Measurements from ENCODE around the gene CHMP6. TPM values are rescaled to one million over a fixed set of nuclear protein-coding genes. Genes with fewer than 3 reads are reported as not detected.
A peak's percentile ranks its signal among the peaks of the same experiment; 100 is the strongest.

The CHMP6 gene
- total RNA-seq, 4 donors from 2014 or later = 30.6 to 46.3 (median 40.2) TPM

- peaks cover 0 to 7% (median 0%) of the 10 kb centered on the region in 3 donors for H3K36me3 ChIP-seq
- H3K27ac ChIP-seq = peak overlapping the region in 2 of 4 donors; percentile 61 to 88
- WGBS, 2 donors = 74 to 76% methylated on average over 18 to 28 of the region's 28 CpGs
- DNase-seq (ENCODE audit: low spot score in 2 of 2) = no peak
- H3K4me1 ChIP-seq = peaks cover 0 to 85% (median 46%) of the 10 kb centered on the region in 4 donors
- H3K9me3 ChIP-seq = no peaks in the 10 kb centered on the region
- no peak for TF ChIP-seq POLR2A (IDR thresholded peaks at IDR 0.05)
- TF ChIP-seq EP300 (IDR thresholded peaks at IDR 0.05) = no peak
- TF ChIP-seq, protein P1, sequence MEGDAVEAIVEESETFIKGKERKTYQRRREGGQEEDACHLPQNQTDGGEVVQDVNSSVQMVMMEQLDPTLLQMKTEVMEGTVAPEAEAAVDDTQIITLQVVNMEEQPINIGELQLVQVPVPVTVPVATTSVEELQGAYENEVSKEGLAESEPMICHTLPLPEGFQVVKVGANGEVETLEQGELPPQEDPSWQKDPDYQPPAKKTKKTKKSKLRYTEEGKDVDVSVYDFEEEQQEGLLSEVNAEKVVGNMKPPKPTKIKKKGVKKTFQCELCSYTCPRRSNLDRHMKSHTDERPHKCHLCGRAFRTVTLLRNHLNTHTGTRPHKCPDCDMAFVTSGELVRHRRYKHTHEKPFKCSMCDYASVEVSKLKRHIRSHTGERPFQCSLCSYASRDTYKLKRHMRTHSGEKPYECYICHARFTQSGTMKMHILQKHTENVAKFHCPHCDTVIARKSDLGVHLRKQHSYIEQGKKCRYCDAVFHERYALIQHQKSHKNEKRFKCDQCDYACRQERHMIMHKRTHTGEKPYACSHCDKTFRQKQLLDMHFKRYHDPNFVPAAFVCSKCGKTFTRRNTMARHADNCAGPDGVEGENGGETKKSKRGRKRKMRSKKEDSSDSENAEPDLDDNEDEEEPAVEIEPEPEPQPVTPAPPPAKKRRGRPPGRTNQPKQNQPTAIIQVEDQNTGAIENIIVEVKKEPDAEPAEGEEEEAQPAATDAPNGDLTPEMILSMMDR (IDR thresholded peaks at IDR 0.05) = no peak
- no peaks in the 10 kb centered on the region for H3K27me3 ChIP-seq
- H3K4me3 ChIP-seq = peak overlapping the region in 1 of 4 donors; percentile 74
These were observed 45.6 kb downstream of the CHMP6 start for GRCh38 chr17:81037026-81037797.

DNA sequence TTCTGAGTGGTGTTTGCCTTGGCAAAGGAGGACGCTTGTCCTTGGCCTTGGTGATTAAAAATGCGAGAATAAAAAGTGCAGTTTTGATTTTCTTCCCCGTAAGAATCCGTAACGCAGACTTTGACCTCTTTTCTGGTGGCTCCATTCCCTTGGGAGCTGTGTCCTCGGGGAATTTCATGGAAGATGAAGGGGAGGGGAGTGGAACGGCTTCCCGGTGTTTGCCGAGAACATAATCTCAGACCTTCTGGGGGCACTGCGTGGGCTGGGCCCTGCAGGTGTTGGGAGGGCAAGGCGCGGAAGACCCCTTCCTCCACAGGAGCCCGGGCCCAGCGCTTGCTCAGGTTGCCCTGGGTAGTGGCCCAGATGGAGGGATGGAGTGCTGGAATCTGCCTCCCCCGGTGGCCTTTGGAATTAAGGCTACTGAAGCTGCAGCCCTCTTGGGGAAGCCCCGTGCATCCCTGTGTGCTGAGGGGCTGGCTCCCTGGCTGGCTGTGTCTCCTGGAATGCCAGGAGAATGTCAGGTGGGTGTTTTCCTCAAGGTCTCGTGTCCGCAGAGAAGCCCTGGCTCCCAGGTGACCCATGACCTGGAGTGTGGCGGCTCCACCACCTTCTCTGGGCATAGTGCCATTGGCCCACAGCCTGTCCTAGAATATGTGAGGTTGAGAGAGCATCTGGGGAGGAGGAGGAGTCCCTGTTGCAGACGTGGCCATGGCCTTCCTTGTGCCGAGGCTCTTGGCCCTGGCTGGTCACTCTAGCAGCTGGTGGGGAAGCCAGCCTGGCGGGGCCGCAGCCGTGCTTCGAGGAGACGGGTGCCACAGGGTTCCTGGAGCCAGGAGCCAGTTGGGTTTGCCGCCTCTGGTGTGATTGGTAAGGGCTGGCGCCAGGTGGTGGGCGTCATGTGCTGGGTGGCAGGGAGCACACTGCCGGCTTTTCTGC lies 46.4 kb downstream of the CHMP6 start:
- 64 to 68% methylated on average over 22 of the region's 30 CpGs for WGBS, 2 donors
- Histone ChIP-seq H3K4me3 (peak overlapping the region in 1 of 4 donors; percentile 74), H3K36me3 (no peaks in the 10 kb centered on the region), H3K4me1 (peaks cover 0 to 86% (median 46%) of the 10 kb centered on the region in 4 donors), H3K9me3 (no peaks in the 10 kb centered on the region), H3K27ac (peak overlapping the region in 2 of 4 donors; percentile 61 to 88), H3K27me3 (no peaks in the 10 kb centered on the region)
- no peak for TF ChIP-seq POLR2A (IDR thresholded peaks at IDR 0.05)
- TF ChIP-seq, protein P1 (IDR thresholded peaks at IDR 0.05) = no peak
- TF ChIP-seq EP300 (IDR thresholded peaks at IDR 0.05) = no peak
- no peak for DNase-seq (ENCODE audit: low spot score in 2 of 2)

DNA sequence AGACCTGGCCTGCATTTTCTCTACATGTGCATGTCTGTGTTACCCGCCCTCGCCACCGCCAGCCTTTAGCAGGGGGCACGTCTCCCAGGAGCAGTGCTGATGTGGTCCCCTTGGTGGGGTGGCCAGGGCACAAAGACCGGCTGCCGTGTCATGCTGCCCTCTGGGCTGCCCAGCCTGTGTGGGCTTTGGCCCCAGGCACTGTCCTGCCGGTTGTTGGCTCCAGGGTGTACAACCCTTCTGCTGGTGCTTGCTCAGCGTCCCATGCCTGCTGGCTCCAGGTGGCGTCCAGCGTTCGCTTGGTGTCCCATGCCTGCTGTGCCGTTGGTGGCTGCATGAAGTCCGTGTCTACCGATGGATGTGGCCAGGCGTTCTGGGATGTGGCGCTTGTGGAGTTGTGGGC lies 47.5 kb downstream of the CHMP6 start:
- no peak overlapping the region for H3K4me3 ChIP-seq
- H3K27me3 ChIP-seq = no peaks in the 10 kb centered on the region
- DNase-seq (ENCODE audit: low spot score in 2 of 2) = no peak
- H3K9me3 ChIP-seq = no peaks in the 10 kb centered on the region
- peaks cover 0 to 86% (median 44%) of the 10 kb centered on the region in 4 donors for H3K4me1 ChIP-seq
- WGBS, 2 donors = 89 to 93% methylated on average over 3 to 10 of the region's 16 CpGs
- H3K27ac ChIP-seq = peak overlapping the region in 1 of 4 donors; percentile 62
- no peaks in the 10 kb centered on the region for H3K36me3 ChIP-seq
- TF ChIP-seq EP300 (IDR thresholded peaks at IDR 0.05) (no peak), POLR2A (IDR thresholded peaks at IDR 0.05) (no peak)
- TF ChIP-seq, protein P1 (IDR thresholded peaks at IDR 0.05) = no peak

DNA sequence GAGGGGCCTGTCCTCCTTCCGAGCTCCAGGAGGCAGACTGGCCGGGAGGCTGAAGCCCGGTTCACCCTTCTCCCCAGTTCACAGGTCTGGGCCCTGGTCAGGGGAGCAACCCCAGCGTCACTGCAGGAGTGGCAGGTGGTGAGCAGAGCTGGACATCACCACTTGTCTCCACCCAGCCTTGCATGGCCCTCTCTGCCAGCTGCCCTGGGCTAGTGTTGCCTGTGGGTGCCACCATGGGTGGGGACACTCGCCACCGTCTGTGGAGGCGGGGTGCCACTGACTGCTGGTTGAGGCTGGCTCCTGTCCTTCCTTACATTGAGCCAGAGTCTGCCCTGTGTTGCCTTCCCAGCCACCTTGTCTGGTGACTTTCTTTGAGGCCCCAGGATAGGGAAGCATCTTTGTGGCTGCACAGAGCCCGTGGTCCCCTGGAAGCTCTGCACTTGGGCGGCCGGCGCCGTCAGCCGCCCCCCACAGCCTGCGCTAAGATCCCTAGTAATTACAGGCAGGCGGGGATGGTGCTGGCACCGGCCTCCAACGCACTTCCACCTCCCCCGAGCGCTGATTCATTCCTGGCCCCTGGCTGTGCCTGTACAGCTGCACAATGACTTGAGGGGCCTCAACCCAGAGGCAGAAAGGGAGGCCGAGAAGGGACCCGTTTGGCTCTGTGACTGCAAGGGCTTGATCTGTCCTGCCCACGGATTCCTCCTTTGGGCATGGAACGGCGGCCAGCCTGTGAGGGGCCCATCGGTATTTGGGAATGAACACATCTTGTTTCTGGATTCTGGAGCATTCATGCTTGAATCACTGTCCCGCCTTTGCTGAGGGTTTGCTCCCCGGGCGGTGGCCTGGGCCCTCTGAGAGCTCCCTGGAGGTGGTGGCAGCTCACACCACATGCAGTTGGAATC lies 48.5 kb downstream of the CHMP6 start:
- Histone ChIP-seq H3K4me3 (peak overlapping the region in 2 of 4 donors; percentile 9 to 13), H3K36me3 (no peaks in the 10 kb centered on the region), H3K4me1 (peaks cover 0 to 94% (median 53%) of the 10 kb centered on the region in 4 donors), H3K27me3 (no peaks in the 10 kb centered on the region), H3K9me3 (no peaks in the 10 kb centered on the region), H3K27ac (peak overlapping the region in 2 of 4 donors; percentile 59 to 62)
- 38 to 42% methylated on average over 22 to 25 of the region's 28 CpGs for WGBS, 2 donors
- TF ChIP-seq POLR2A (IDR thresholded peaks at IDR 0.05) = no peak
- TF ChIP-seq, protein P1 (IDR thresholded peaks at IDR 0.05) = no peak
- TF ChIP-seq EP300 (IDR thresholded peaks at IDR 0.05) = no peak
- no peak for DNase-seq (ENCODE audit: low spot score in 2 of 2)

All from tibial nerve (tissue), 4 donors.